WTC11 (cell line): ENCODE results near the gene CA11. TPM values are rescaled to one million over a fixed set of nuclear protein-coding genes. Genes with fewer than 3 reads are reported as not detected.

Experiments used
- ATAC-seq: fragments of 200-7000 bp; cut with Tn5 transposase; 2 replicates; pipeline ENCODE4 v1.10.0; 2021; ENCODE audit warnings: mild to moderate bottlenecking, moderate library complexity
- CTCF ChIA-PET: fragments of 300-600 bp; sonication (Branson Sonifier 250); formaldehyde crosslinking; loops from one replicate; lab custom pipeline; 2021; ENCODE audit warnings: antibody characterized with exemption; lab: Charles Lee
- POLR2A ChIA-PET: fragments of 350-600 bp; sonication (Branson Sonifier 250); formaldehyde crosslinking; loops from one replicate; lab custom pipeline; 2021; ENCODE audit warnings: antibody characterized with exemption; lab: Charles Lee
- DNase-seq: peaks from one replicate; pipeline ENCODE4 v3.0.0; 2021; ENCODE audit warnings: low spot score
- H3K27ac Mint-ChIP-seq: 2 replicates; pipeline ENCODE4 v1.8.0; 2021; ENCODE audit warnings: mixed read lengths
- H3K27me3 Mint-ChIP-seq: 2 replicates; pipeline ENCODE4 v1.8.0; 2021; ENCODE audit warnings: low read depth, mild to moderate bottlenecking, moderate library complexity, mixed read lengths
- H3K36me3 Mint-ChIP-seq: 2 replicates; pipeline ENCODE4 v1.8.0; 2021; ENCODE audit warnings: mixed read lengths
- H3K4me1 Mint-ChIP-seq: 2 replicates; pipeline ENCODE4 v1.8.0; 2022; ENCODE audit warnings: mixed read lengths
- H3K4me3 Mint-ChIP-seq: 2 replicates; pipeline ENCODE4 v1.8.0; 2021; ENCODE audit warnings: mild to moderate bottlenecking, moderate library complexity, mixed read lengths
- H3K9me3 Mint-ChIP-seq: 2 replicates; pipeline ENCODE4 v1.8.0; 2021; ENCODE audit warnings: mixed read lengths
- ARID4B ChIP-seq: sonication (generic); formaldehyde crosslinking; IDR thresholded peaks from 2 replicates; pipeline ENCODE4 v1.8.0; 2023; ENCODE audit warnings: missing genetic modification reagents, mild to moderate bottlenecking, borderline replicate concordance
- ATF1 ChIP-seq: sonication (generic); formaldehyde crosslinking; IDR thresholded peaks from 2 replicates; pipeline ENCODE4 v1.8.1; 2023; ENCODE audit warnings: mild to moderate bottlenecking, moderate library complexity, missing genetic modification reagents
- FOXJ3 ChIP-seq: sonication (generic); formaldehyde crosslinking; IDR thresholded peaks from 2 replicates; pipeline ENCODE4 v1.9.0; 2021; ENCODE audit warnings: missing genetic modification reagents, mild to moderate bottlenecking, borderline replicate concordance
- HMGA2 ChIP-seq: fragments of 250-450 bp; sonication (Bioruptor Pico); IDR thresholded peaks from 2 replicates; pipeline ENCODE4 v1.4.0; 2021; ENCODE audit warnings: mild to moderate bottlenecking, moderate library complexity
- NFATC4 ChIP-seq: fragments of 250-450 bp; sonication (Bioruptor Pico); IDR thresholded peaks from 2 replicates; pipeline ENCODE4 v1.9.0; 2021; ENCODE audit warnings: mild to moderate bottlenecking
- NFE2L1 ChIP-seq: sonication (generic); formaldehyde crosslinking; IDR thresholded peaks from 2 replicates; pipeline ENCODE4 v1.8.1; 2023; ENCODE audit warnings: missing genetic modification reagents
- NR1H2 ChIP-seq: sonication (generic); formaldehyde crosslinking; IDR thresholded peaks from 2 replicates; pipeline ENCODE4 v1.9.0; 2021; ENCODE audit warnings: mild to moderate bottlenecking, moderate library complexity, missing genetic modification reagents
- NR3C1 ChIP-seq: sonication (generic); formaldehyde crosslinking; conservative IDR thresholded peaks from 2 replicates; pipeline ENCODE4 v1.8.1; 2023; ENCODE audit warnings: low read depth, mild to moderate bottlenecking, missing genetic modification reagents
- PREB ChIP-seq: sonication (generic); formaldehyde crosslinking; IDR thresholded peaks from 2 replicates; pipeline ENCODE4 v1.8.1; 2022; ENCODE audit warnings: mild to moderate bottlenecking, missing genetic modification reagents, moderate library complexity, borderline replicate concordance
- PRRX2 ChIP-seq: fragments of 250-450 bp; sonication (Bioruptor Pico); IDR thresholded peaks from 2 replicates; pipeline ENCODE4 v1.8.0; 2021; ENCODE audit warnings: mild to moderate bottlenecking
- SMAD3 ChIP-seq: sonication (generic); formaldehyde crosslinking; IDR thresholded peaks from 2 replicates; pipeline ENCODE4 v1.8.0; 2022; ENCODE audit warnings: missing genetic modification reagents, mild to moderate bottlenecking, borderline replicate concordance
- SP1 ChIP-seq: sonication (generic); formaldehyde crosslinking; conservative IDR thresholded peaks from 2 replicates; pipeline ENCODE4 v1.8.1; 2022; ENCODE audit warnings: missing genetic modification reagents
- ZNF423 ChIP-seq: fragments of 250-450 bp; sonication (Bioruptor Pico); IDR thresholded peaks from 2 replicates; pipeline ENCODE4 v2.1.2; 2022; ENCODE audit warnings: mild to moderate bottlenecking, moderate library complexity
- total RNA-seq: library from RNA; stranded (reverse); gene quantifications from 3 replicates; pipeline ENCODE4 v1.2.3, GENCODE V29; 2021
- TF ChIP-seq, protein P1 (sequence below): fragments of 250-450 bp; sonication (Bioruptor Pico); conservative IDR thresholded peaks from 2 replicates; pipeline ENCODE4 v1.9.0; 2021; ENCODE audit warnings: mild to moderate bottlenecking
- TF ChIP-seq, protein P2 (sequence below): sonication (generic); formaldehyde crosslinking; IDR thresholded peaks from 2 replicates; pipeline ENCODE4 v1.8.0; 2023; ENCODE audit warnings: mild to moderate bottlenecking, missing genetic modification reagents
- TF ChIP-seq, protein P3 (sequence below): sonication (generic); formaldehyde crosslinking; IDR thresholded peaks from 2 replicates; pipeline ENCODE4 v1.8.0; 2022; ENCODE audit warnings: mild to moderate bottlenecking, missing genetic modification reagents
- TF ChIP-seq, protein P4 (sequence below): fragments of 250-450 bp; sonication (Bioruptor Pico); IDR thresholded peaks from 2 replicates; pipeline ENCODE4 v1.9.0; 2021; ENCODE audit warnings: mild to moderate bottlenecking, borderline replicate concordance

Gene CA11
- total RNA-seq, 1 experiment from 2014 or later: 41.4 TPM

- TF ChIP-seq, protein P1, sequence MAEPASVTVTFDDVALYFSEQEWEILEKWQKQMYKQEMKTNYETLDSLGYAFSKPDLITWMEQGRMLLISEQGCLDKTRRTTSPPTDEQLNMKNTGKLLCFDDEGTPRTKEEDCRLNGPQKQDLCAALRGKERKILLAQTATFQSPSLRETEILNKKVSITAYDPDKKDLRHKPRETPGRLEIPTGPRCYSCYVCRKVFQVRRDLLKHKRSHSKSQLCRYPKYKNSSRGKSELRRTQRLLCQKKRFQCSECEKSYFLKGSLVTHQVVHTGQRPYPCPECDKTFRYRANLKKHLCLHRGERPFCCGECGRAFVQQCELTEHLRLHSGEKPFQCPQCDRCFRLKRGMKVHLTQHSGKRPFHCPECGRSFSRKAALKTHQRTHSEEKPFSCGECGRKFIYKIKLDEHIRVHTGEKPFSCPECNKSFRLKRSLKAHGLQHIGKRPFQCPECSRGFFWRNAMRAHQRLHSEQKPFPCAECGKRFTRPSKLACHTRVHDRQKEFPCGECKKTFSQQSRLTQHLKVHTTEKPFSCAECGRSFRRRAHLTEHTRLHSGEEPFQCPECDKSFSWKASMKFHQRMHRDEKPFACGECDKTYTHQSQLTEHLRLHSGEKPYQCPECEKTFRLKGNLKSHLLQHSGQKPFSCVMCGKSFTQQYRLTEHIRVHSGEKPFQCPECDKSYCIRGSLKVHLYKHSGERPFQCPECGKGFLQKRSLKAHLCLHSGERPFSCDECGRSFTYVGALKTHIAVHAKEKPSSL (CRISPR knock-in tag): no peak
- TF ChIP-seq NFATC4 (CRISPR knock-in tag): no peak
Measured at GRCh38 chr19:48668332-48668731, 22.3 kb upstream of the CA11 start (continued).

GRCh38 chr19:48665786-48666185 is 19.8 kb upstream of the CA11 start:
- ChIA-PET CTCF (interaction anchor here (1.8 kb wide), 1 partner anchor 10 kb away, joined by 4 read pairs; no protein-coding TSS in a partner anchor), POLR2A (interaction anchor here (0.7 kb wide), 1 partner anchor 18 kb away, joined by 3 read pairs; no protein-coding TSS in a partner anchor)
- no peak overlapping the region for H3K4me3 Mint-ChIP-seq
- peaks cover 15% of the 10 kb centered on the region for H3K9me3 Mint-ChIP-seq
- peaks cover 9% of the 10 kb centered on the region for H3K27me3 Mint-ChIP-seq
- DNase-seq (no peak), ATAC-seq (no peak)
- no peak overlapping the region for H3K27ac Mint-ChIP-seq
- no peaks in the 10 kb centered on the region for H3K4me1 Mint-ChIP-seq
- peaks cover 4% of the 10 kb centered on the region for H3K36me3 Mint-ChIP-seq
- no peak for TF ChIP-seq ZNF423 (CRISPR knock-in tag)
- no peak for TF ChIP-seq PREB (CRISPR knock-in tag)
- TF ChIP-seq SMAD3 (CRISPR knock-in tag): no peak
- no peak for TF ChIP-seq HMGA2 (CRISPR knock-in tag)
- TF ChIP-seq FOXJ3 (CRISPR knock-in tag): no peak
- TF ChIP-seq NFE2L1 (CRISPR knock-in tag): no peak
- TF ChIP-seq, protein P2, sequence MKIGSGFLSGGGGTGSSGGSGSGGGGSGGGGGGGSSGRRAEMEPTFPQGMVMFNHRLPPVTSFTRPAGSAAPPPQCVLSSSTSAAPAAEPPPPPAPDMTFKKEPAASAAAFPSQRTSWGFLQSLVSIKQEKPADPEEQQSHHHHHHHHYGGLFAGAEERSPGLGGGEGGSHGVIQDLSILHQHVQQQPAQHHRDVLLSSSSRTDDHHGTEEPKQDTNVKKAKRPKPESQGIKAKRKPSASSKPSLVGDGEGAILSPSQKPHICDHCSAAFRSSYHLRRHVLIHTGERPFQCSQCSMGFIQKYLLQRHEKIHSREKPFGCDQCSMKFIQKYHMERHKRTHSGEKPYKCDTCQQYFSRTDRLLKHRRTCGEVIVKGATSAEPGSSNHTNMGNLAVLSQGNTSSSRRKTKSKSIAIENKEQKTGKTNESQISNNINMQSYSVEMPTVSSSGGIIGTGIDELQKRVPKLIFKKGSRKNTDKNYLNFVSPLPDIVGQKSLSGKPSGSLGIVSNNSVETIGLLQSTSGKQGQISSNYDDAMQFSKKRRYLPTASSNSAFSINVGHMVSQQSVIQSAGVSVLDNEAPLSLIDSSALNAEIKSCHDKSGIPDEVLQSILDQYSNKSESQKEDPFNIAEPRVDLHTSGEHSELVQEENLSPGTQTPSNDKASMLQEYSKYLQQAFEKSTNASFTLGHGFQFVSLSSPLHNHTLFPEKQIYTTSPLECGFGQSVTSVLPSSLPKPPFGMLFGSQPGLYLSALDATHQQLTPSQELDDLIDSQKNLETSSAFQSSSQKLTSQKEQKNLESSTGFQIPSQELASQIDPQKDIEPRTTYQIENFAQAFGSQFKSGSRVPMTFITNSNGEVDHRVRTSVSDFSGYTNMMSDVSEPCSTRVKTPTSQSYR (CRISPR knock-in tag): no peak
- TF ChIP-seq SP1 (CRISPR knock-in tag): no peak
- no peak for TF ChIP-seq ARID4B (CRISPR knock-in tag)
- TF ChIP-seq, protein P3, sequence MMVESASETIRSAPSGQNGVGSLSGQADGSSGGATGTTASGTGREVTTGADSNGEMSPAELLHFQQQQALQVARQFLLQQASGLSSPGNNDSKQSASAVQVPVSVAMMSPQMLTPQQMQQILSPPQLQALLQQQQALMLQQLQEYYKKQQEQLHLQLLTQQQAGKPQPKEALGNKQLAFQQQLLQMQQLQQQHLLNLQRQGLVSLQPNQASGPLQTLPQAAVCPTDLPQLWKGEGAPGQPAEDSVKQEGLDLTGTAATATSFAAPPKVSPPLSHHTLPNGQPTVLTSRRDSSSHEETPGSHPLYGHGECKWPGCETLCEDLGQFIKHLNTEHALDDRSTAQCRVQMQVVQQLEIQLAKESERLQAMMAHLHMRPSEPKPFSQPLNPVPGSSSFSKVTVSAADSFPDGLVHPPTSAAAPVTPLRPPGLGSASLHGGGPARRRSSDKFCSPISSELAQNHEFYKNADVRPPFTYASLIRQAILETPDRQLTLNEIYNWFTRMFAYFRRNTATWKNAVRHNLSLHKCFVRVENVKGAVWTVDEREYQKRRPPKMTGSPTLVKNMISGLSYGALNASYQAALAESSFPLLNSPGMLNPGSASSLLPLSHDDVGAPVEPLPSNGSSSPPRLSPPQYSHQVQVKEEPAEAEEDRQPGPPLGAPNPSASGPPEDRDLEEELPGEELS: no peak
- no peak for TF ChIP-seq NR1H2 (CRISPR knock-in tag)
- TF ChIP-seq PRRX2 (CRISPR knock-in tag): no peak
- TF ChIP-seq, protein P4, sequence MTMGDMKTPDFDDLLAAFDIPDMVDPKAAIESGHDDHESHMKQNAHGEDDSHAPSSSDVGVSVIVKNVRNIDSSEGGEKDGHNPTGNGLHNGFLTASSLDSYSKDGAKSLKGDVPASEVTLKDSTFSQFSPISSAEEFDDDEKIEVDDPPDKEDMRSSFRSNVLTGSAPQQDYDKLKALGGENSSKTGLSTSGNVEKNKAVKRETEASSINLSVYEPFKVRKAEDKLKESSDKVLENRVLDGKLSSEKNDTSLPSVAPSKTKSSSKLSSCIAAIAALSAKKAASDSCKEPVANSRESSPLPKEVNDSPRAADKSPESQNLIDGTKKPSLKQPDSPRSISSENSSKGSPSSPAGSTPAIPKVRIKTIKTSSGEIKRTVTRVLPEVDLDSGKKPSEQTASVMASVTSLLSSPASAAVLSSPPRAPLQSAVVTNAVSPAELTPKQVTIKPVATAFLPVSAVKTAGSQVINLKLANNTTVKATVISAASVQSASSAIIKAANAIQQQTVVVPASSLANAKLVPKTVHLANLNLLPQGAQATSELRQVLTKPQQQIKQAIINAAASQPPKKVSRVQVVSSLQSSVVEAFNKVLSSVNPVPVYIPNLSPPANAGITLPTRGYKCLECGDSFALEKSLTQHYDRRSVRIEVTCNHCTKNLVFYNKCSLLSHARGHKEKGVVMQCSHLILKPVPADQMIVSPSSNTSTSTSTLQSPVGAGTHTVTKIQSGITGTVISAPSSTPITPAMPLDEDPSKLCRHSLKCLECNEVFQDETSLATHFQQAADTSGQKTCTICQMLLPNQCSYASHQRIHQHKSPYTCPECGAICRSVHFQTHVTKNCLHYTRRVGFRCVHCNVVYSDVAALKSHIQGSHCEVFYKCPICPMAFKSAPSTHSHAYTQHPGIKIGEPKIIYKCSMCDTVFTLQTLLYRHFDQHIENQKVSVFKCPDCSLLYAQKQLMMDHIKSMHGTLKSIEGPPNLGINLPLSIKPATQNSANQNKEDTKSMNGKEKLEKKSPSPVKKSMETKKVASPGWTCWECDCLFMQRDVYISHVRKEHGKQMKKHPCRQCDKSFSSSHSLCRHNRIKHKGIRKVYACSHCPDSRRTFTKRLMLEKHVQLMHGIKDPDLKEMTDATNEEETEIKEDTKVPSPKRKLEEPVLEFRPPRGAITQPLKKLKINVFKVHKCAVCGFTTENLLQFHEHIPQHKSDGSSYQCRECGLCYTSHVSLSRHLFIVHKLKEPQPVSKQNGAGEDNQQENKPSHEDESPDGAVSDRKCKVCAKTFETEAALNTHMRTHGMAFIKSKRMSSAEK (CRISPR knock-in tag): no peak
- no peak for TF ChIP-seq NR3C1 (CRISPR knock-in tag)
- TF ChIP-seq ATF1 (CRISPR knock-in tag): no peak
